Astrocyte (in vitro differentiated cells and primary cell): ENCODE measurements around the gene RNF14. TPM values are rescaled to one million over a fixed set of nuclear protein-coding genes. Genes with fewer than 3 reads are reported as not detected.

ENCODE experiments used
- DNase-seq: peaks from one replicate; pipeline ENCODE4 v3.0.0-alpha.2; 2010; ENCODE audit warnings: low read depth
- FAIRE-seq: peaks from 2 replicates; lab custom pipeline; 2011; peaks lifted over from hg19 to GRCh38; lab: Jason Lieb, UNC
- H2AFZ ChIP-seq: 2 replicates; pipeline ENCODE4 v1.6.0; 2012; ENCODE audit warnings: low read depth, low read length, inconsistent platforms
- H3K27ac ChIP-seq: 2 replicates; pipeline ENCODE4 v1.5.1; 2011; ENCODE audit warnings: low read depth, low read length, inconsistent platforms
- H3K27me3 ChIP-seq: 2 replicates; pipeline ENCODE4 v1.6.0; 2011; ENCODE audit warnings: low read length, inconsistent platforms; ENCODE audit not compliant: insufficient read depth
- H3K36me3 ChIP-seq: 2 replicates; pipeline ENCODE4 v1.5.1; 2011; ENCODE audit warnings: low read length, inconsistent platforms; ENCODE audit not compliant: insufficient read depth
- H3K4me1 ChIP-seq: 2 replicates; pipeline ENCODE4 v1.5.1; 2011; ENCODE audit warnings: low read length, inconsistent platforms; ENCODE audit not compliant: insufficient read depth
- H3K4me2 ChIP-seq: 2 replicates; pipeline ENCODE4 v1.6.0; 2012; ENCODE audit warnings: low read length, inconsistent platforms
- H3K4me3 ChIP-seq: 2 replicates; pipeline ENCODE4 v1.5.1; 2011; ENCODE audit warnings: low read depth, mild to moderate bottlenecking, low read length, inconsistent platforms; ENCODE audit not compliant: insufficient read depth
- H3K79me2 ChIP-seq: 2 replicates; pipeline ENCODE4 v1.6.0; 2012; ENCODE audit warnings: mild to moderate bottlenecking, low read length, inconsistent platforms; ENCODE audit not compliant: insufficient read depth
- H3K9ac ChIP-seq: 2 replicates; pipeline ENCODE4 v1.6.0; 2012; ENCODE audit warnings: mild to moderate bottlenecking, low read length, inconsistent platforms
- H3K9me3 ChIP-seq: 2 replicates; pipeline ENCODE4 v1.5.1; 2012; ENCODE audit warnings: low read depth, mild to moderate bottlenecking, low read length, inconsistent platforms; ENCODE audit not compliant: insufficient read depth
- H4K20me1 ChIP-seq: 2 replicates; pipeline ENCODE4 v1.6.0; 2012; ENCODE audit warnings: low read length, inconsistent platforms; ENCODE audit not compliant: insufficient read depth
- H3K27ac Mint-ChIP-seq: one replicate; pipeline ENCODE4 v1.8.0; 2021; ENCODE audit warnings: mild to moderate bottlenecking, mixed read lengths; ENCODE audit not compliant: unreplicated experiment
- H3K27me3 Mint-ChIP-seq: one replicate; pipeline ENCODE4 v1.8.0; 2021; ENCODE audit warnings: low read depth, mixed read lengths; ENCODE audit not compliant: unreplicated experiment
- H3K36me3 Mint-ChIP-seq: one replicate; pipeline ENCODE4 v1.8.0; 2021; ENCODE audit warnings: low read depth, mixed read lengths; ENCODE audit not compliant: unreplicated experiment
- H3K4me1 Mint-ChIP-seq: one replicate; pipeline ENCODE4 v1.8.0; 2021; ENCODE audit warnings: low read depth, mixed read lengths; ENCODE audit not compliant: unreplicated experiment
- H3K4me3 Mint-ChIP-seq: one replicate; pipeline ENCODE4 v1.8.0; 2021; ENCODE audit warnings: mild to moderate bottlenecking, moderate library complexity, mixed read lengths; ENCODE audit not compliant: unreplicated experiment
- H3K9me3 Mint-ChIP-seq: one replicate; pipeline ENCODE4 v1.8.0; 2021; ENCODE audit warnings: mild to moderate bottlenecking, mixed read lengths; ENCODE audit not compliant: unreplicated experiment
- CTCF ChIP-seq: IDR thresholded peaks from 2 replicates; pipeline ENCODE4 v1.5.1; 2011; ENCODE audit warnings: low read depth, mild to moderate bottlenecking, inconsistent platforms, low read length, moderate library complexity; ENCODE audit not compliant: insufficient read depth
- EZH2 ChIP-seq: IDR thresholded peaks from 2 replicates; pipeline ENCODE4 v1.6.1; 2012; ENCODE audit warnings: mild to moderate bottlenecking, low read length, inconsistent platforms; ENCODE audit not compliant: insufficient read depth
- total RNA-seq: library from RNA; stranded (reverse); gene quantifications from 2 replicates; pipeline ENCODE4 v1.2.1, GENCODE V29; 2021

Gene RNF14
- total RNA-seq, 1 donor from 2014 or later, result 105 TPM

- no peak overlapping the region for H3K4me3 ChIP-seq
- H3K27me3 ChIP-seq, result no peaks in the 10 kb centered on the region
- no peak overlapping the region for H3K4me2 ChIP-seq
- peaks cover 15% of the 10 kb centered on the region for H3K36me3 ChIP-seq
- peaks cover 3% of the 10 kb centered on the region for H3K4me1 Mint-ChIP-seq
- peaks cover 25% of the 10 kb centered on the region for H3K36me3 Mint-ChIP-seq
- no peak overlapping the region for H3K4me3 Mint-ChIP-seq
- DNase-seq (no peak), FAIRE-seq (no peak)
- no peaks in the 10 kb centered on the region for H3K9me3 ChIP-seq
- no peaks in the 10 kb centered on the region for H3K27me3 Mint-ChIP-seq
- no peaks in the 10 kb centered on the region for H4K20me1 ChIP-seq
- H3K79me2 ChIP-seq, result no peaks in the 10 kb centered on the region
- no peak for TF ChIP-seq EZH2
- TF ChIP-seq CTCF, result no peak
- H3K27ac ChIP-seq, result no peak overlapping the region
- H3K4me1 ChIP-seq, result no peaks in the 10 kb centered on the region
- no peak overlapping the region for H3K9ac ChIP-seq
- no peak overlapping the region for H2AFZ ChIP-seq
- H3K9me3 Mint-ChIP-seq, result no peaks in the 10 kb centered on the region
- no peak overlapping the region for H3K27ac Mint-ChIP-seq
Observed at GRCh38 chr5:142006363-142007236, 37.7 kb downstream of the RNF14 start.

GRCh38 chr5:142007237-142007544, 38.3 kb downstream of the RNF14 start:
- H3K36me3 ChIP-seq, result peaks cover 10% of the 10 kb centered on the region
- no peaks in the 10 kb centered on the region for H3K9me3 ChIP-seq
- Mint-ChIP-seq H3K4me3 (no peak overlapping the region), H3K27me3 (no peaks in the 10 kb centered on the region), H3K27ac (no peak overlapping the region), H3K9me3 (no peaks in the 10 kb centered on the region), H3K36me3 (peaks cover 25% of the 10 kb centered on the region), H3K4me1 (peaks cover 5% of the 10 kb centered on the region)
- H3K27ac ChIP-seq, result no peak overlapping the region
- no peaks in the 10 kb centered on the region for H3K27me3 ChIP-seq
- H3K4me2 ChIP-seq, result no peak overlapping the region
- FAIRE-seq (no peak), DNase-seq (no peak)
- H3K9ac ChIP-seq, result no peak overlapping the region
- no peaks in the 10 kb centered on the region for H3K4me1 ChIP-seq
- no peak overlapping the region for H2AFZ ChIP-seq
- no peak overlapping the region for H3K4me3 ChIP-seq
- H4K20me1 ChIP-seq, result no peaks in the 10 kb centered on the region
- no peaks in the 10 kb centered on the region for H3K79me2 ChIP-seq
- no peak for TF ChIP-seq CTCF

DNA sequence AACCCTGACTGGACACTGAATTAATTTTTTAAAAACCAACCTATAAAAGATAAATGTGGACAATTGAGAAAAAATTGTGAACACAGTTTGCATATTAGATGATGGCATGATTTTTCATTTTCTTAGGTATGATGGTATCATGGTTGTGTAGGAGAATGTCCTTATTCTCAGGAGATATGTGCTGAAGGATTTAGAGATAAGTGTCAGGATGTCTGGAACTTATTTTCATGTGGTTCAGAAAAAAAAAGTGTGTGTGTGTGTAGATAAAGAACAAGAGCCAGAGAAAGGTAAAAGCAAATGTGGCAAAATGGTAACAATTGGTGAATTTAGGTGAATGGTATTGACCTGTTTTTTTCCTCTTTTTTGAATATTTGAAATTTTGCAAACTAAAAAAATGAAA, 39.9 kb downstream of the RNF14 start:
- TF ChIP-seq EZH2 (no peak), CTCF (no peak)
- H3K4me1 ChIP-seq, result peaks cover 7% of the 10 kb centered on the region
- no peaks in the 10 kb centered on the region for H4K20me1 ChIP-seq
- H3K4me3 ChIP-seq, result no peak overlapping the region
- peaks cover 23% of the 10 kb centered on the region for H3K36me3 Mint-ChIP-seq
- no peak overlapping the region for H3K4me2 ChIP-seq
- no peak overlapping the region for H3K27ac Mint-ChIP-seq
- H3K9me3 ChIP-seq, result no peaks in the 10 kb centered on the region
- H3K27ac ChIP-seq, result no peak overlapping the region
- no peak overlapping the region for H3K4me3 Mint-ChIP-seq
- H3K9ac ChIP-seq, result no peak overlapping the region
- FAIRE-seq (no peak), DNase-seq (no peak)
- H3K27me3 Mint-ChIP-seq, result no peaks in the 10 kb centered on the region
- H3K79me2 ChIP-seq, result no peaks in the 10 kb centered on the region
- no peaks in the 10 kb centered on the region for H3K27me3 ChIP-seq
- H3K4me1 Mint-ChIP-seq, result peaks cover 11% of the 10 kb centered on the region
- H3K36me3 ChIP-seq, result peaks cover 3% of the 10 kb centered on the region
- H2AFZ ChIP-seq, result no peak overlapping the region
- H3K9me3 Mint-ChIP-seq, result no peaks in the 10 kb centered on the region
